Femur (tissue), 1 donor: ENCODE results near the gene RAD23B.
"Not testable (repeated sequence)": the region's sequence is repeated elsewhere in the genome, so short reads cannot be mapped to it uniquely, and the experiment has no call there.

ENCODE experiments used
- DNase-seq: peaks from one replicate; pipeline ENCODE4 v3.0.0-alpha.2; 2017

Gene RAD23B

GRCh38 chr9:107282759-107283622 is at the start of gene RAD23B:
RAD23B (plus strand) TSS chr9:107283279; CDS start chr9:107283630, 351 bp downstream.
- peak; percentile 100 for DNase-seq

GRCh38 chr9:107235765-107236442 is 47.2 kb upstream of the RAD23B start:
- no peak for DNase-seq

- DNase-seq = no peak
Observed at GRCh38 chr9:107237873-107238272, 45.2 kb upstream of the RAD23B start.

- DNase-seq = no peak
Observed at GRCh38 chr9:107239474-107239873, 43.6 kb upstream of the RAD23B start.

DNA sequence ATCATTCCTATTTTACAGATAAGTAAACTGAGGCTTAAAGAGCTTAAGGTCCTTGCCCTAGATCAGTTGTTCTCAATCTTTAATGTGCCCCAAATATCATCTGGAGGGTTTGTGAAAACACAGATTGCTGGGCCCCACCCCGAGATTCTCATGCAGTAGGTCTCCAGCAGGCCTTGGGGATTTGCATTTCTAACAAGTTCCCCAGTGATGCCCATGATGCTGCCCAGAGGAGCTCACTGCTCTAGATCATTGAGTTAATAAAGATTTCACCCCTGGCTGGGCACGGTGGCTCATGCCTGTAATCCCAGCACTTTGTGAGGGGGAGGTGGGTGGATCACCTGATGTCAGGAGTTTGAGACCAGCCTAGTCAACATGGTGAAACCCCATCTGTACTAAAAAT is 42.8 kb upstream of the RAD23B start:
- DNase-seq = no peak

DNA sequence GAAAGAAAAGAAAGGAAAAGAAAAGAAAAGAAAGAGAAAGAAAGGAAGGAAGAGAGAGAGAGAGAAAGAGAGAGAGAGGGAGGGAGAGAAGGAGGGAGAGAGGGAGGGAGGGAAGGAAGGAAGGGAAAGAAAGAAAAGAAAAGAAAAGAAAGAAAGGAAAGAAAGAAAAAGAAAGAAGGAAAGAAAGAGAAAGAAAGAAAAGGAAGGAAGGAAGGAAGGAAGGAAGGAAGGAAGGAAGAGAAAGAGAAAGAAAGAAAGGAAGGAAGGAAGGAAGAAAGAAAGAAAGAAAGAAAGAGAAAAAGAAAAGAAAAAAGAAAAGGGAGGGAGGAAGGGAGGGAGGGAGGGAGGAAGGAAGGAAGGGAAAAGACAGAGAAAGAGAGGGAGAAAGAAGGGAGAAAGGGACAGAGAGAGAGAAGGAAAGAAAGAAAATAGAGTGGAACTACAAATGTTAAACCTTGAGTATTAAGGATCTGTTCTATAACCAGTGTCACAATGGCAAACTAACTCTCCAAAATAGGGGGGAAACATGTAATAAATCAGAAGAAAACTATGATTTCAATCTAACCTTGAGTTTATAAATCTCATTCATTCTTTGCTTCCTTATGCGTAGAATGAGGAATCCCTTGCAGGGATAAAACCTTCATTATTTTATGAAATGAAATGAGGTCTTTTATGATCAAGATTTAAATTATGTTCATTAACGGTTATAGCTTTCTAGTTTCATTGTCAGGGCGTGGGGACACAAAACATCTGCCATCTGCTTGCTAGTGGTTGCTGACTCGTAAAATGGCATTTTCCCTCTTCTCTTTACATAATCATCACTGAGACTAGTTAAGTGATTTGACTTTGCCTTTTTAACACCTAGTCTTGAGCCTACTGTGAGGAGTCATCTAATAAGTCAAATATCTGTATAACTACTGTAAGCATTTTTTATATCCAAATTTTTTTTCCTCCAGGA is 40.7 kb upstream of the RAD23B start:
- no peak for DNase-seq

GRCh38 chr9:107243742-107244141 is 39.3 kb upstream of the RAD23B start:
- DNase-seq = no peak

GRCh38 chr9:107246259-107247254 is 36.5 kb upstream of the RAD23B start:
- DNase-seq = no peak

- no peak for DNase-seq
Observed at GRCh38 chr9:107248714-107249113, 34.4 kb upstream of the RAD23B start.

GRCh38 chr9:107249131-107249533 is 33.9 kb upstream of the RAD23B start:
- peak; percentile 47 for DNase-seq

DNA sequence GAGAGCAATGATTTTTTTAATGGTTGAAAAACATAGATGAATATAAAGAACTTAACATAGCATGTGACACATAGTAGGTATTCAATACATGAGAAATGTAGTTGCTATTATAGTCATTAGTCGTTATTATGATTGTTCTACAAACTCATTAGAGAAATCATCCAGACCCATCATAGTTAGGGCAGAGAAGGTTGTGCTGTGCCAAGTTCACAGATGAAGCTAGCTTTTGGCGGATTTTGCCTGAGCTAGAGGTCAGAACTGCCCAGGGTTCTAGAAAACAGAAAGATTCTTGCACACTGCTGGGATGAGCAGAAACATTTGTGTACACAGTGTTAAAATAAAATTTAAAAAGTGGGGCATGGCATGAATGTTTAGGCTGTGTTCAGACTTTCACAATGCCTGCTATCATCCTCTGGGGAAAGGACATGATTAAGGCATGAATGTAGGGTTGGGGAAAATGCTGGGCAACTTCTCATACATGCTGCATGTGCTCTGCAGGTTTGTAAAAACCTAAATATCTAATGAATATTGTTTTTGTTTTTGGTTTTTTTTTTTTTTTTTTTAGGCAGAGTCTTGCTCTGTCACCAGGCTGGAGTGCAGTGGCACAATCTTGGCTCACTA is 33.3 kb upstream of the RAD23B start:
- no peak for DNase-seq

GRCh38 chr9:107251756-107252322 is 31.2 kb upstream of the RAD23B start:
- DNase-seq = peak; percentile 67

- DNase-seq = no peak
Observed at GRCh38 chr9:107258919-107259318, 24.2 kb upstream of the RAD23B start.

DNA sequence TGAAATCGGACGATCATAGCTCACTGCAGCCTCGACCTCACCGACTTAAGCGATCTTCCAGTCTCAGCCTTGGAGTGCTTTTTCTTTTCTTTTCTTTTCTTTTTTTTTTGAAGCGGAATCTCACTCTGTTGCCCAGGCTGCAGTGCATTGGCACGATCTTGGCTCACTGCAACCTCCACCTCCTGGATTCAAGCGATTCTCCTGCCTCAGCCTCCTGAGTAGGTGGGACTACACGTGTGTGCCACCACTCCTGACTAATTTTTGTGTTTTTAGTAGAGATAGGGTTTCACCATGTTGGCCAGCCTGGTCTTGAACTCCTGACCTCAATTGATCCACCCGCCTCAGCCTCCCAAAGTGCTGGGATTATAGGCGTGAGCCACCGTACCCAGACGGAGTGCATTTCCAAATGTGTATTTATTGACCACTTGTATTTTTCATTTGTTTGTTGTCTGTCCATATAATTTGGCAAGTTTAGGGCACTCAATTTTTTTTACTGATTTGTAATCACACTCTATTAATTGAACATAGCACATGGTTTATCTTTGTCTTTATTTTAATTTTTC is 23.2 kb upstream of the RAD23B start:
- DNase-seq = not testable (repeated sequence)

- DNase-seq = no peak
Observed at GRCh38 chr9:107260437-107261081, 22.5 kb upstream of the RAD23B start.

- DNase-seq = no peak
Observed at GRCh38 chr9:107261106-107261505, 22.0 kb upstream of the RAD23B start.

- DNase-seq = no peak
Observed at GRCh38 chr9:107263289-107263688, 19.8 kb upstream of the RAD23B start.

GRCh38 chr9:107266624-107267368 is 16.3 kb upstream of the RAD23B start:
- no peak for DNase-seq

DNA sequence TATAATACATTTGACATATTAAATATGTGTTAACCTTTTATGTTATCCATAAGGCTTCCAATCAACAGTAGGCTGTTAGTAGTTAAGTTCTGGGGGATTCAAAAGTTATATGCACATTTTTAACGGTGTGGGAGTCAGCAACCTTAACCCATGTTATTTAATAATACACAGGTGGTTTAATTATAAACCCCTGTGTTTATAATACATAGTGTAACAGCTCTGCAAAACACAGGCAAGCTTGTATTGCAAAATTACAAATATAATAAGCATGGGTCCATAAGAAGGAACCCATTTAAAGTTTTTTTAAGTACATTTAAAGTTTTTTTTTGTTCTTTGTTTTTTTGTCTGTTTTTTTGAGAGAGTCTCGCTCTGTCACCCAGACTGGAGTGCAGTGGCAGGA is 14.5 kb upstream of the RAD23B start:
- DNase-seq = no peak
